Sciatic nerve (tissue), 2 donors: ENCODE data around the gene EMID1. TPM values are rescaled to one million over a fixed set of nuclear protein-coding genes. Genes with fewer than 3 reads are reported as not detected.

ENCODE experiments used
- ATAC-seq: fragments of 200-7000 bp; cut with Tn5 transposase; one replicate; pipeline ENCODE4 v1.9.1; 2020; ENCODE audit warnings: mild to moderate bottlenecking, moderate library complexity
- DNase-seq: peaks from one replicate; pipeline ENCODE4 v3.0.0-alpha.2; 2020; ENCODE audit warnings: low spot score
- intact Hi-C: fragments of 100-400 bp; cut with DNase I; formaldehyde crosslinking; loops from one replicate; pipeline ENCODE4 v1.14.2; 2022
- total RNA-seq: library from RNA; stranded (reverse); fragmentation: NEBNext Ultra II Directional; extraction: Animal tissue kit (Norgen Biotek cat#: 25700); gene quantifications from one replicate; pipeline ENCODE4 v1.2.1, GENCODE V29; 2021
- donor health status: DM: no; HTN: no; CAD: no.
- donor health status: DM: no; HTN: no; CAD: no.

The EMID1 gene
- total RNA-seq, 1 donor from 2014 or later: 3.7 TPM

- ATAC-seq (no peak), DNase-seq (no peak)
- intact Hi-C loops: no loop called here
These were observed 48.0 kb downstream of the EMID1 start for GRCh38 chr22:29253561-29254285.

- no peak for ATAC-seq
- DNase-seq: no peak
- intact Hi-C loops: no loop called here
These were observed 48.6 kb downstream of the EMID1 start for GRCh38 chr22:29254286-29254660.

- intact Hi-C loops: no loop called here
- DNase-seq (no peak), ATAC-seq (no peak)
These were observed 49.4 kb downstream of the EMID1 start for GRCh38 chr22:29255064-29255621.

- ATAC-seq: no peak
- no peak for DNase-seq
- intact Hi-C loops: no loop called here
These were observed 51.1 kb downstream of the EMID1 start for GRCh38 chr22:29256606-29257325.

GRCh38 chr22:29257751-29258181 is 52.1 kb downstream of the EMID1 start:
- DNase-seq: no peak
- intact Hi-C loops: no loop called here
- no peak for ATAC-seq

GRCh38 chr22:29258407-29259252 is 52.9 kb downstream of the EMID1 start:
- no peak for ATAC-seq
- no peak for DNase-seq
- intact Hi-C loops: no loop called here

GRCh38 chr22:29259253-29259899 is 53.7 kb downstream of the EMID1 start:
- ATAC-seq: no peak
- DNase-seq: no peak
- intact Hi-C loops: no loop called here

- intact Hi-C loops: no loop called here
- no peak for ATAC-seq
- no peak for DNase-seq
These were observed 54.4 kb downstream of the EMID1 start for GRCh38 chr22:29260031-29260560.

- intact Hi-C loops: no loop called here
- no peak for DNase-seq
- no peak for ATAC-seq
These were observed 55.1 kb downstream of the EMID1 start for GRCh38 chr22:29260601-29261315.

GRCh38 chr22:29263791-29264276 is 58.1 kb downstream of the EMID1 start:
- intact Hi-C loops: no loop called here

GRCh38 chr22:29265305-29265704 is 59.6 kb downstream of the EMID1 start:
- no peak for ATAC-seq
- intact Hi-C loops: no loop called here
- DNase-seq: no peak

More at GRCh38 chr22:29263791-29264276, 58.1 kb downstream of the EMID1 start:
- DNase-seq: no peak
- ATAC-seq: no peak

GRCh38 chr22:29265929-29266328 is 60.2 kb downstream of the EMID1 start:
- no peak for DNase-seq
- ATAC-seq: no peak
- intact Hi-C loops: no loop called here

- intact Hi-C loops: no loop called here
- ATAC-seq (no peak), DNase-seq (no peak)
These were observed 61.1 kb downstream of the EMID1 start for GRCh38 chr22:29266564-29267461.

- DNase-seq: no peak
- intact Hi-C loops: no loop called here
- no peak for ATAC-seq
These were observed 61.8 kb downstream of the EMID1 start for GRCh38 chr22:29267462-29267857.

GRCh38 chr22:29267858-29268510 is 62.3 kb downstream of the EMID1 start, which contains the start of the genes EWSR1 and RHBDD3:
Gene EWSR1, plus strand, starts transcription at chr22:29268268. Its CDS starts 69 bp downstream, at chr22:29268337.
Gene RHBDD3, minus strand, starts transcription at chr22:29267981. Its CDS starts 2,355 bp downstream, at chr22:29265626.
- intact Hi-C loops: no loop called here
- DNase-seq: peak; percentile 97
- ATAC-seq: peak; percentile 96

- DNase-seq: peak; percentile 82
- intact Hi-C loops: no loop called here
- ATAC-seq: peak; percentile 61
These were observed 63.0 kb downstream of the EMID1 start for GRCh38 chr22:29268511-29269229.
